T-helper 1 cell (primary cell): ENCODE data around the gene RAD51B.

Source experiments
- DNase-seq, 5 donors: peaks; one replicate each; pipeline ENCODE4 v3.0.0-alpha.2; 2012 to 2020

Gene RAD51B

GRCh38 chr14:68726093-68726695 is 906.6 kb downstream of the RAD51B start:
- no peak for DNase-seq

GRCh38 chr14:68727315-68728047 is 907.9 kb downstream of the RAD51B start:
- no peak for DNase-seq

GRCh38 chr14:68728342-68729106 is 908.9 kb downstream of the RAD51B start:
- DNase-seq = no peak

- no peak for DNase-seq
Measured at GRCh38 chr14:68729556-68729955, 910.0 kb downstream of the RAD51B start.

- no peak for DNase-seq
Measured at GRCh38 chr14:68730348-68730747, 910.8 kb downstream of the RAD51B start.

GRCh38 chr14:68730811-68731425 is 911.3 kb downstream of the RAD51B start:
- no peak for DNase-seq

GRCh38 chr14:68733086-68733914 is 913.7 kb downstream of the RAD51B start:
- DNase-seq = peak in 1 of 5 donors; percentile 28

GRCh38 chr14:68734231-68734732 is 914.7 kb downstream of the RAD51B start:
- DNase-seq = peak in 1 of 5 donors; percentile 54

- DNase-seq = no peak
Measured at GRCh38 chr14:68735856-68736255, 916.3 kb downstream of the RAD51B start.

GRCh38 chr14:68736471-68736871 is 916.9 kb downstream of the RAD51B start:
- DNase-seq = no peak

GRCh38 chr14:68737086-68737485 is 917.5 kb downstream of the RAD51B start:
- no peak for DNase-seq

- DNase-seq = no peak
Measured at GRCh38 chr14:68738559-68738958, 919.0 kb downstream of the RAD51B start.

GRCh38 chr14:68739701-68740100 is 920.1 kb downstream of the RAD51B start:
- DNase-seq = no peak

- DNase-seq = no peak
Measured at GRCh38 chr14:68740788-68741476, 921.4 kb downstream of the RAD51B start.

- DNase-seq = no peak
Measured at GRCh38 chr14:68741477-68741791, 921.9 kb downstream of the RAD51B start.

GRCh38 chr14:68741839-68742470 is 922.4 kb downstream of the RAD51B start:
- no peak for DNase-seq

GRCh38 chr14:68744613-68745012 is 925.0 kb downstream of the RAD51B start:
- DNase-seq = no peak

- no peak for DNase-seq
Measured at GRCh38 chr14:68747393-68747792, 927.8 kb downstream of the RAD51B start.

GRCh38 chr14:68748260-68748659 is 928.7 kb downstream of the RAD51B start:
- DNase-seq = no peak

GRCh38 chr14:68748691-68749090 is 929.1 kb downstream of the RAD51B start:
- no peak for DNase-seq
